HG03432 (cell line): ENCODE data around the gene CDR2.
"Not testable (repeated sequence)": the region's sequence is repeated elsewhere in the genome, so short reads cannot be mapped to it uniquely, and the experiment has no call there.

Experiments
- ATAC-seq: cut with Tn5 transposase; IDR thresholded peaks from one replicate; pipeline ENCODE4 v1.9.1; 2021; ENCODE audit warnings: mild to moderate bottlenecking, moderate library complexity; ENCODE audit not compliant: unreplicated experiment

The CDR2 gene

GRCh38 chr16:22353191-22353919, 21.1 kb downstream of the CDR2 start:
- no peak for ATAC-seq

DNA sequence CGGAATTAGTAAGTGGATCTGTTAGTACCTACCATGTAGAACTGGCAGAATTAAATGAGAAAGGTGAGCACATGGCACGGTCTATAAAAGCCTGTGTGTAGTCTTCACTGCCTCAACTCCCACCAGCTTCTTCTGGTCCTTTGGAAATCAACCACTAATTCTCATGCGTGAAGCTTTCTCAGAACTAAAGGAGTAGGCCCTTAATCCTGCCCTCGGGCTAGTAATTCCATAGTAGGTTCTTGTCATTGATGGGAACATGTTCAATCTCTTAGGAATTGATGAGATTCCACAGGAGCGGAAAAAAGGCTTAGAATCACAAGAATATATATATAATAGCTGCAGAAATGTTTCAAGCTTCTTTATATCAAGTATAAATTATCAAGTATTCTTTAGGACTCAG, 21.7 kb downstream of the CDR2 start:
- ATAC-seq: no peak

GRCh38 chr16:22352140-22352539, 22.3 kb downstream of the CDR2 start:
- ATAC-seq: no peak

GRCh38 chr16:22351017-22351416, 23.4 kb downstream of the CDR2 start:
- not testable (repeated sequence) for ATAC-seq

- no peak for ATAC-seq
Measured at GRCh38 chr16:22348291-22348690, 26.1 kb downstream of the CDR2 start.

GRCh38 chr16:22347100-22347820, 27.2 kb downstream of the CDR2 start:
- no peak for ATAC-seq

DNA sequence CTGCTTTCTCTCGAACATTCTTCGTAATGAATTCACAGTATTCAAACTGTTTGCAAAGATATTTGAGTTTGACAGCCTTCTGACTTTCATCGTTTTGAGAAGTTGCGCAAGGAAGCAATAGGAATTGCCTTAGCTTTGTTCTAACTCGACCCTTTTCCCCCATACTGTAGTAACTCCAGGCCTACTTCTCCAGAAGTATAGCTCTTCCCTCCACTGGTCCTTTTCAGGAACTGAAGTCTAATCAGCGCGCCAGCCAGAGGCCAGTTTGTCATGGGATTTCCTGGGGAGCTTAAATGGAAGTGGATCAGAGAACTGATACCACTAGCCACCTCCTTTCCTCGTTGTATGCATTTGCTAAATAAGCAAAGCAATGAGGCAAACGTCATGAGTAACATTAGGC, 27.9 kb downstream of the CDR2 start:
- ATAC-seq: no peak

DNA sequence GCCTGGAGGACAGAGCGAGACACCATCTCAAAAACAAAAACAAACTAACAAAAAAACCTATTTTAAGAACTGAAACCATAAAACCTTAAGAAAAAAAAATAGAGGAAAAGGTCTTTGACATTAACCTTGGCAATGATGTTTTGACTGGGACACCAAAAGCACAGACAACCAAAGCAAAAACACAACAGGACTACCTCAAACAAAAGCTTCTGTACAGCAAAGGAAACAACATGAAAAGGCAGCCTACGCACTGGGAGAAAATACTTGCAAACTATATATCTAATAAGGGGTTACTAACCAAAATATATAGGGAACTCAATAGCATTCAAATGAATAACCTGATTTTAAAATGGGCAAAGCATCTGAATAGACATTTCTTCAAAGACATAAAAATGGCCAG, 32.3 kb downstream of the CDR2 start:
- ATAC-seq: no peak

- ATAC-seq: no peak
Measured at GRCh38 chr16:22340945-22341344, 33.5 kb downstream of the CDR2 start.

DNA sequence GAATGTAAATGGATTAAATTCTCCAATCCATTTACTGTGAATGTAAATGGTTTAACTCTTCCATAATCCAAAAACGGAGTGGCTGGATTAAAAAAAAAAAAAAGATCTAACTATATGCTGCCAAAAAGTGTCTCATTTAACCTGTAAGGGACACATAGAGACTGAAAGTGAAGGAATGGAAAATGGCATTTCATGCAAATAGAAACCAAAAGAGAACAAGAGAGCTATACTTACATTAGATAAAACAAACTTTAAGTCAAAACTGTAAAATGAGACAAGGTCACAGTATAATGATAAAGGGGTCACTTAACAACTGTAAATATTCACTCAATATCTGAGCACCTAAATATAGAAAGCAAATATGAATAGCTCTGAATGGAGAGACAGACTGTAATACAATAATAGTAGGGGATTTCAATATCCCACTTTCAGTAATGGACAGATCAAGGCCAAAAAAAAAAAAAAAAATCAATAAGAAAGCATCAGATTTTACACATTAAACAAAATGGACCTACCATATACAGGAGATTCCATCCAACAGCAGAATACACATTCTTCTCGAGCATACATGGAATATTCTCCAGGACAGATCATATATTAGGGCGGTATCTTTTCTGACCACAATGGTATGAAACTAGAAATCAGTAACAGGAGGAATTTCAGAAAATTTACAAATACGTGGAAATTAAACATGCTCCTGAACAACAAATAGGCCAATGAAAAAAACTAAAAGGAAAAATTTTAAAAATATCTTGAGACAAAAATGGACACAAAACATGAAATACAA, 36.4 kb downstream of the CDR2 start:
- ATAC-seq: no peak

DNA sequence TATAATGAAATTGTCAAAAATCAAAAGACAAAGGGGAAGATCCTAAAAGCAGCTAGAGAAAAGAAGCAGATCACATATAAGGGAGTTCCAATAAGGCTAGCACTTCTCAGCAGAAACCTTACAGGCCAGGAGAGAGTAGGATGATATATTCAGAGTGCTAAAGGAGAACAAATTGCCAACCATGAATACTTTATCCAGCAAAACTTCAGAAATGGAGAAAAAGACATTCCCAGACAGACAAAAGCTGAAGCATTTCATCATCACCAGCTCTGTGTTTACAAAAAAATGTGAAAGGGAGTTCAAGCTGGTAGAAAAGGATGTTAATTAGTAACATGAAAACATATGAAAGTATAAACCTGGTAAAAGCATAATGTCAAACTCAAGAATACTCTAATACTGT, 37.4 kb downstream of the CDR2 start:
- ATAC-seq: no peak

- ATAC-seq: no peak
Measured at GRCh38 chr16:22336581-22336980, 37.8 kb downstream of the CDR2 start.

- no peak for ATAC-seq
Measured at GRCh38 chr16:22335668-22336246, 38.7 kb downstream of the CDR2 start.

DNA sequence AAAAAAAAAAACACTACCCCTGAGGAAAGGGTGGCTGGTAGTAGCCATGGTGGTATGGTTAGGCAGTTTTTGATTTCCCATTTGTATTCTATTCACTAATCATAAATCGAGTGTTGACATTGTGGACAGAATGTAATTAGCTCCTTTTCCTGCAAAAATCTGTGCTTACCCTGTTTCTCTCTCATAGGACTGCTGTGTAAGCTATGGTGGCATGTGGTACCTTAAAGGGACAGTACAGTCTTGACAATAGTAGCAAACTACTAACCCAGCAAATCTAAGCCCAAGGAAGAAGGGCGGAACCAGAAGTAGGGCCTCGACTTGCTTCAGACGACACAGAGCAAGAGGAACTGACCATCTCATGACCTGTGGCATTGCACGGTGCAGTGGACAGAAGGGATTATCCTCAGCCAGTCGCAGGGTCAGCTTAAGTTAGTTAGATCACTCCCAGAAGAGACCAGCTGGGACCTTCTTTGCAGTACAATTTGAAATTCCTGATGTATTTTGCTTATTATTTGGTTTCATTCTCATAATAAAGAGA, 40.9 kb downstream of the CDR2 start:
- no peak for ATAC-seq

- ATAC-seq: no peak
Measured at GRCh38 chr16:22330326-22330725, 44.1 kb downstream of the CDR2 start.

- no peak for ATAC-seq
Measured at GRCh38 chr16:22329199-22329695, 45.2 kb downstream of the CDR2 start.

DNA sequence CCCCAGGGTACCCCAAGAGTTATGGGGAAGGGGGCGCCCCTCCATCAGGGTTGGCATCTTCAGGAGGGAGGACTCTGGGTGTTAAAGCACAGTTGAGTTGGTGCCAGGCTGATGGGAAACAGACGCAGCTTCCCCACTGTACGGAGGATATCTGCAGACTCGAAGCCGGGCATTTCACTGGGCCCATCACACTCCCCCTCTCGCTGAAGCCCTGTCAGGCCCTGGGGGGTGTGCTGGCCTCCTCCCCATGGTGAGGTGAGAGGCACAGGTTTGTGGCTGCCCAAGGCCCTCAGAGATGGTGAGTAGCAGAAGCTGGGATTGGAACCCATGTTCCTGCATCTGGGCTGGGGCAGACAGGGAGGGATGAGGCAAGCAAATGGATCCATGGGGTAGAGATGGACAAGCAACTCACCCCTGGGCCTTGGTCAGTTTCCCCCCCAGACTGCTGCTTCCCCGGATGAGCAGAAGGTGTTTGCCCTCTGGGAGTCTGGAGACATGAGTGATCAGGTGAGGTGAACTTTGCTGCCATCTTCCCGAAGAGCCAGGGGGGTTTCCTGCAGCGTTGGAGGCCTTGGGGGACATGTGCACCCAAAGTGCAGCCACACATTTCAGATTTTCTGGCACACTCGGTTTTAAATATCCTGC, 46.2 kb downstream of the CDR2 start:
- ATAC-seq: no peak

GRCh38 chr16:22327446-22327775, 47.0 kb downstream of the CDR2 start:
- no peak for ATAC-seq

DNA sequence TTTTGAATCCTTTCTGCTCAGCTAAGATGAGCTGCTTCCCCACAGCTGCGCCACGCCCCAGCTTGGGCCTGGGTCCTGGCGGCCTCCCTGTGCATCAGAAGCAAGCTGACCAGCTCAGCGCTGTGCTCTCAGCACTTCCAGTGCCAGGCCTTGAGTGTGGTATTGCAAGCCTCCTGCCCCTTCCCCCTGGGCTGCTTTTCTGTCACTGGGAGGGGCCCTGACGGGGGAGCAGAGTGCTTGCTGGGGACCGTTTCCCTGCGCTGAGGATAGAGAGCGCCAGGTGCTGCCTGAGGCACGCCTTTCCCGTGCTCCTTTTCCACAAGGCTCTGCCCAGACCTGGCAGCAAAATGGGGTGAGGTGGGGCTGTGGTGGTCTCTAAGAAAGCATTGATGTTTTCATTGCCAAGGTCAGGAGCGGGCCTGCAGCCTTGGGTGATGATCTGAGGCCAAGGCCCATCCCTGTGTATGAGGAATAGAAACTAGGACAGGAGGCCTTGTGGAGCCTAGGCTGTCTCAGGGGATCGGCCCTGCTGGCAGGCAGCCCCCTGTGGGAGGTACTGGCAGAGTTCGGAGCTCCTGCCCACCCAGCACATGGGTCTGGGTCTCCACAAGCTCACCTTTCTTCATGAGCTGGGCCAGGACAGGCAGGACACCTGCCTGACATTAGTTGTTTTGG, 47.5 kb downstream of the CDR2 start:
- no peak for ATAC-seq

GRCh38 chr16:22326369-22326652, 48.1 kb downstream of the CDR2 start:
- ATAC-seq: no peak
